ENCODE data around the gene GTPBP3. TPM values are rescaled to one million over a fixed set of nuclear protein-coding genes. Genes with fewer than 3 reads are reported as not detected.

Gene GTPBP3
- total and polyA plus RNA-seq, 9 of the 15 experiments (the other 6 are each of a cell fraction or from before 2014, with no cell fraction given), result 4.9 to 124 (median 22.6) TPM

GRCh38 chr19:17328517-17329365, 8.6 kb upstream of the GTPBP3 start (continued):
- no peak for TF ChIP-seq ZBTB2 (IDR thresholded peaks at IDR 0.05)
- no peak for TF ChIP-seq THRB (CRISPR knock-in tag; conservative IDR thresholded peaks at IDR 0.05)
- no peak for TF ChIP-seq TSHZ1 (CRISPR knock-in tag; IDR thresholded peaks at IDR 0.05)
- no peak for TF ChIP-seq ZNF165 (CRISPR knock-in tag; IDR thresholded peaks at IDR 0.05; ENCODE audit: borderline replicate concordance)
- TF ChIP-seq POLR2G (IDR thresholded peaks at IDR 0.05; ENCODE audit: low read depth, low read length), result peak; percentile 53; the same call in 1 of the 2 replicates
- no peak for TF ChIP-seq SNAPC5 (CRISPR knock-in tag; IDR thresholded peaks at IDR 0.05)
- no peak for TF ChIP-seq LEF1 (IDR thresholded peaks at IDR 0.05)
- no peak for TF ChIP-seq ZNF518B (CRISPR knock-in tag; IDR thresholded peaks at IDR 0.05)
- TF ChIP-seq CEBPG (CRISPR knock-in tag; IDR thresholded peaks at IDR 0.05), result no peak
- TF ChIP-seq CEBPG (tag; conservative IDR thresholded peaks at IDR 0.05 in 1 of 2, IDR thresholded peaks at IDR 0.05 in 1 of 2), result no peak
- peak; percentile 36 for TF ChIP-seq VEZF1 (CRISPR knock-in tag; IDR thresholded peaks at IDR 0.05)
- no peak for TF ChIP-seq SRSF7 (optimal IDR thresholded peaks at IDR 0.05; ENCODE audit: low read depth, low read length)
- no peak for TF ChIP-seq ZC3H8 (IDR thresholded peaks at IDR 0.05)
- no peak for TF ChIP-seq FOXJ3 (CRISPR knock-in tag; IDR thresholded peaks at IDR 0.05)
